ENCODE data around the gene CCL17.

DNA sequence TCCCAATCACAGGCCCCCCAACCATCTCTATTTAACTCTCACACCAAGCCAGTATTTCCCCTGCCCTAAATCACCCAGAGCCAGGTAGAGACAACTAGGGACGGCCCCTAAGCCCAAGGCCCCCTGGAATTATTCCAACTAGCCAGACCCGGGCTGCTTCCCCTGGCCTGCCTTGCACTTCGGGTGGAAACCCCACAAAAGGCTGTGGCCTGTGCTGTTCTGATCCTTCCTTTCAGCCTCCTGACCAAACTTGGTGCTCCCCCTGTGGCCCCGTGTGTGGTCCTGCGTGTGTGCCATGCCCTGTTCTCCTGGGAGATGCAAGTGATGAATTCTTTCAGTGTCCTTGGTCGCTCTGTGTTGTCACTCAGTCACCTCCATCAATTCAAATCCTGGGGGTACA, 14.9 kb downstream of the CCL17 start:
- TF ChIP-seq, protein P1, sequence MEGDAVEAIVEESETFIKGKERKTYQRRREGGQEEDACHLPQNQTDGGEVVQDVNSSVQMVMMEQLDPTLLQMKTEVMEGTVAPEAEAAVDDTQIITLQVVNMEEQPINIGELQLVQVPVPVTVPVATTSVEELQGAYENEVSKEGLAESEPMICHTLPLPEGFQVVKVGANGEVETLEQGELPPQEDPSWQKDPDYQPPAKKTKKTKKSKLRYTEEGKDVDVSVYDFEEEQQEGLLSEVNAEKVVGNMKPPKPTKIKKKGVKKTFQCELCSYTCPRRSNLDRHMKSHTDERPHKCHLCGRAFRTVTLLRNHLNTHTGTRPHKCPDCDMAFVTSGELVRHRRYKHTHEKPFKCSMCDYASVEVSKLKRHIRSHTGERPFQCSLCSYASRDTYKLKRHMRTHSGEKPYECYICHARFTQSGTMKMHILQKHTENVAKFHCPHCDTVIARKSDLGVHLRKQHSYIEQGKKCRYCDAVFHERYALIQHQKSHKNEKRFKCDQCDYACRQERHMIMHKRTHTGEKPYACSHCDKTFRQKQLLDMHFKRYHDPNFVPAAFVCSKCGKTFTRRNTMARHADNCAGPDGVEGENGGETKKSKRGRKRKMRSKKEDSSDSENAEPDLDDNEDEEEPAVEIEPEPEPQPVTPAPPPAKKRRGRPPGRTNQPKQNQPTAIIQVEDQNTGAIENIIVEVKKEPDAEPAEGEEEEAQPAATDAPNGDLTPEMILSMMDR (IDR thresholded peaks at IDR 0.05): no peak
- no peak for TF ChIP-seq POLR2A (IDR thresholded peaks at IDR 0.05)
